ENCODE results near the gene TNS4.

- TF ChIP-seq CTCF (IDR thresholded peaks at IDR 0.05) = no peak
- no peak for TF ChIP-seq ZSCAN20 (CRISPR knock-in tag; IDR thresholded peaks at IDR 0.05)
- no peak for TF ChIP-seq POLR2A (IDR thresholded peaks at IDR 0.05; ENCODE audit: low read length)
- TF ChIP-seq ESRRA (IDR thresholded peaks at IDR 0.05; ENCODE audit: borderline replicate concordance, low read length) = no peak
- no peak for TF ChIP-seq ZNF302 (CRISPR knock-in tag; IDR thresholded peaks at IDR 0.05)
- TF ChIP-seq HDAC2 (IDR thresholded peaks at IDR 0.05) = no peak
- TF ChIP-seq POLR2AphosphoS2 (conservative IDR thresholded peaks at IDR 0.05; ENCODE audit: low read length) = peak; percentile 98
- TF ChIP-seq CHD2 (IDR thresholded peaks at IDR 0.05; ENCODE audit: low read length, partially characterized antibody) = no peak
Measured at GRCh38 chr17:40467281-40467867, 34.0 kb downstream of the TNS4 start.
